ENCODE data around the gene NCKAP5. TPM values are rescaled to one million over a fixed set of nuclear protein-coding genes. Genes with fewer than 3 reads are reported as not detected.

NCKAP5 gene
- total and polyA plus RNA-seq, 7 donors, result 0.03 to 1.2 (median 0.22) TPM

GRCh38 chr2:132645722-132646539, 922.3 kb downstream of the NCKAP5 start:
- 86 to 89% (median 87%) methylated on average over 18 of the region's 18 CpGs for WGBS, 3 donors
- no peaks in the 10 kb centered on the region for H3K4me1 ChIP-seq
- H3K9me3 ChIP-seq, result no peaks in the 10 kb centered on the region
- no peak overlapping the region for H3K4me3 ChIP-seq
- H3K27me3 ChIP-seq (ENCODE audit: insufficient read depth in 3 of 3, low read length in 2 of 3), result no peaks in the 10 kb centered on the region
- intact Hi-C loops (cut with DNase I), result loop anchor here in 1 of 2 donors (10.0 kb wide), 1 partner anchor 919 kb away; the partner anchor contains the start of gene NCKAP5
- H3K36me3 ChIP-seq (ENCODE audit: insufficient read depth in 1 of 2, low read depth in 1 of 2), result no peaks in the 10 kb centered on the region
- ATAC-seq (no peak), DNase-seq (no peak)
- TF ChIP-seq, protein P1, sequence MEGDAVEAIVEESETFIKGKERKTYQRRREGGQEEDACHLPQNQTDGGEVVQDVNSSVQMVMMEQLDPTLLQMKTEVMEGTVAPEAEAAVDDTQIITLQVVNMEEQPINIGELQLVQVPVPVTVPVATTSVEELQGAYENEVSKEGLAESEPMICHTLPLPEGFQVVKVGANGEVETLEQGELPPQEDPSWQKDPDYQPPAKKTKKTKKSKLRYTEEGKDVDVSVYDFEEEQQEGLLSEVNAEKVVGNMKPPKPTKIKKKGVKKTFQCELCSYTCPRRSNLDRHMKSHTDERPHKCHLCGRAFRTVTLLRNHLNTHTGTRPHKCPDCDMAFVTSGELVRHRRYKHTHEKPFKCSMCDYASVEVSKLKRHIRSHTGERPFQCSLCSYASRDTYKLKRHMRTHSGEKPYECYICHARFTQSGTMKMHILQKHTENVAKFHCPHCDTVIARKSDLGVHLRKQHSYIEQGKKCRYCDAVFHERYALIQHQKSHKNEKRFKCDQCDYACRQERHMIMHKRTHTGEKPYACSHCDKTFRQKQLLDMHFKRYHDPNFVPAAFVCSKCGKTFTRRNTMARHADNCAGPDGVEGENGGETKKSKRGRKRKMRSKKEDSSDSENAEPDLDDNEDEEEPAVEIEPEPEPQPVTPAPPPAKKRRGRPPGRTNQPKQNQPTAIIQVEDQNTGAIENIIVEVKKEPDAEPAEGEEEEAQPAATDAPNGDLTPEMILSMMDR (IDR thresholded peaks at IDR 0.05), result no peak
- H3K27ac ChIP-seq, result no peak overlapping the region

DNA sequence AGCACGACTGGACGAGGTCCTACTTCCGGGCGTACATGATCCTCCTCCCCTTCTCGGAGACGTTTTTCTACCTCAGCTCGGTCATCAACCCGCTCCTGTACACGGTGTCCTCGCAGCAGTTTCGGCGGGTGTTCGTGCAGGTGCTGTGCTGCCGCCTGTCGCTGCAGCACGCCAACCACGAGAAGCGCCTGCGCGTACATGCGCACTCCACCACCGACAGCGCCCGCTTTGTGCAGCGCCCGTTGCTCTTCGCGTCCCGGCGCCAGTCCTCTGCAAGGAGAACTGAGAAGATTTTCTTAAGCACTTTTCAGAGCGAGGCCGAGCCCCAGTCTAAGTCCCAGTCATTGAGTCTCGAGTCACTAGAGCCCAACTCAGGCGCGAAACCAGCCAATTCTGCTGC, 923.1 kb downstream of the NCKAP5 start:
- H3K36me3 ChIP-seq (ENCODE audit: insufficient read depth in 1 of 2, low read depth in 1 of 2), result no peaks in the 10 kb centered on the region
- H3K9me3 ChIP-seq, result no peaks in the 10 kb centered on the region
- ATAC-seq (no peak), DNase-seq (no peak)
- WGBS, 3 donors, result 68 to 82% (median 73%) methylated on average over 35 of the region's 35 CpGs
- no peaks in the 10 kb centered on the region for H3K27me3 ChIP-seq (ENCODE audit: insufficient read depth in 3 of 3, low read length in 2 of 3)
- TF ChIP-seq, protein P1 (IDR thresholded peaks at IDR 0.05), result no peak
- no peak overlapping the region for H3K4me3 ChIP-seq
- no peaks in the 10 kb centered on the region for H3K4me1 ChIP-seq
- H3K27ac ChIP-seq, result no peak overlapping the region
- intact Hi-C loops (cut with DNase I), result loop anchor here in 1 of 2 donors (10.0 kb wide), 1 partner anchor 920 kb away; the partner anchor contains the start of gene NCKAP5

DNA sequence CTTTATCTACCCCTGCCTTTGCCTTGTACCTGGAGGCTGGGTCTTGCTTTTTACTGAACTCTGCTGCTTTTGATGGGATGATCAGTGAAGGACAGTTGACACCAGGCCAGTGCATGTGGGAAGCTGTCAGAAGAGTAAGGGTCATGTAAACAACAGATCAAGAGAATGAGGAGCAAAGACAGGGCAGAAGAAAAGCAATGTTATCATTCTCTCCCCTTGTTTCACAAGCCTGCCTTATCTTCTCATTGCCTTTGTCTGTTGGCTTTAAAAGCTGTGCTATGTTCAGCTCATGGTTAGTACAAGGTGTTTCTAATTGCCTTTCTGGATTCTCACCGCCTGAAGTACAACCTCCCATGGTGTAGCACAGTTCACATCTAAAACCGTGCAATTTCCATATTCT, 925.8 kb downstream of the NCKAP5 start:
- DNase-seq, result no peak
- Histone ChIP-seq H3K4me1 (no peaks in the 10 kb centered on the region), H3K27ac (no peak overlapping the region), H3K9me3 (no peaks in the 10 kb centered on the region), H3K4me3 (no peak overlapping the region), H3K36me3 (ENCODE audit: insufficient read depth in 1 of 2, low read depth in 1 of 2) (no peaks in the 10 kb centered on the region), H3K27me3 (ENCODE audit: insufficient read depth in 3 of 3, low read length in 2 of 3) (no peaks in the 10 kb centered on the region)
- whole genome bisulfite sequencing, 3 donors, result 64 to 76% (median 70%) methylated on average over 2 of the region's 2 CpGs
- intact Hi-C loops (cut with DNase I), result loop anchor here in 1 of 2 donors (10.0 kb wide), 1 partner anchor 922 kb away; the partner anchor contains the start of gene NCKAP5
- no peak for ATAC-seq
- TF ChIP-seq, protein P1 (IDR thresholded peaks at IDR 0.05), result no peak

DNA sequence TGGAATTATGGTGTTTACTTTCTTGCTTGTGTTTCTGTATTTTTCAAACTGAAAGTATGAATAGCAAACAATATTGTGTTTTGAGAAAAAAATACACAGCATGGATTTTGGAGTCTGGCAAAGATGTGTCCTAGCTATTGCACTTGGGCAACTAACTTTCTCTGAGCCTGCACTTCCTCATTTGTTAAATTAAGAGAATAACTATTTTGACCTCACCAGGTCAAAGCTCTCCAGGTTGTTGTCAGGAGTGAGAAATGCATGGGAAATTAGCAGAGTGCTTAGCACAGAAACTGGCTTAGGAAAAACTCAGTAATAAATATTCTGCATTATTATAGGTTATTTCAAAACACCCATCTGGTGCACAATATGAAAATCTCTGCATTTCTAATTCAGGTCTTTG, 926.4 kb downstream of the NCKAP5 start:
- H3K27me3 ChIP-seq (ENCODE audit: insufficient read depth in 3 of 3, low read length in 2 of 3), result no peaks in the 10 kb centered on the region
- no peaks in the 10 kb centered on the region for H3K9me3 ChIP-seq
- TF ChIP-seq, protein P1 (IDR thresholded peaks at IDR 0.05), result no peak
- no peaks in the 10 kb centered on the region for H3K36me3 ChIP-seq (ENCODE audit: insufficient read depth in 1 of 2, low read depth in 1 of 2)
- DNase-seq (no peak), ATAC-seq (no peak)
- H3K4me3 ChIP-seq, result no peak overlapping the region
- H3K4me1 ChIP-seq, result no peaks in the 10 kb centered on the region
- H3K27ac ChIP-seq, result no peak overlapping the region
- intact Hi-C loops (cut with DNase I), result loop anchor here in 1 of 2 donors (10.0 kb wide), 1 partner anchor 923 kb away; the partner anchor contains the start of gene NCKAP5
